ENCODE data around the gene OR2F2.

The OR2F2 gene

GRCh38 chr7:143914938-143915652 lies 19.9 kb upstream of the OR2F2 start:
- no peak for DNase-seq

GRCh38 chr7:143924851-143925250 lies 10.2 kb upstream of the OR2F2 start:
- DNase-seq: no peak

- DNase-seq: no peak
Measured at GRCh38 chr7:143929224-143929920, 5.7 kb upstream of the OR2F2 start.

- DNase-seq: no peak
Measured at GRCh38 chr7:143931739-143932138, 3.3 kb upstream of the OR2F2 start.

GRCh38 chr7:143936087-143937009 lies 1.3 kb downstream of the OR2F2 start:
- no peak for DNase-seq

GRCh38 chr7:143938379-143939243 lies 3.6 kb downstream of the OR2F2 start:
- no peak for DNase-seq

GRCh38 chr7:143945423-143945822 lies 10.4 kb downstream of the OR2F2 start:
- DNase-seq: no peak

GRCh38 chr7:143947111-143947510 lies 12.1 kb downstream of the OR2F2 start:
- DNase-seq: no peak

GRCh38 chr7:143948733-143949132 lies 13.7 kb downstream of the OR2F2 start:
- DNase-seq: no peak

- no peak for DNase-seq
Measured at GRCh38 chr7:143953421-143953820, 18.4 kb downstream of the OR2F2 start.

- no peak for DNase-seq
Measured at GRCh38 chr7:143954135-143954534, 19.1 kb downstream of the OR2F2 start.

GRCh38 chr7:143954544-143954943 lies 19.5 kb downstream of the OR2F2 start, which contains the start of gene OR2F1:
OR2F1 (plus strand) TSS chr7:143954844; CDS start chr7:143959971, 5,127 bp downstream.
- no peak for DNase-seq

GRCh38 chr7:143958781-143959180 lies 23.7 kb downstream of the OR2F2 start:
- DNase-seq: no peak

GRCh38 chr7:143960813-143961610 lies 26.0 kb downstream of the OR2F2 start:
- no peak for DNase-seq

- no peak for DNase-seq
Measured at GRCh38 chr7:143965280-143965679, 30.2 kb downstream of the OR2F2 start.

GRCh38 chr7:143967398-143967797 lies 32.4 kb downstream of the OR2F2 start:
- DNase-seq: no peak

GRCh38 chr7:143973870-143974416 lies 38.9 kb downstream of the OR2F2 start:
- DNase-seq: no peak

GRCh38 chr7:143974459-143974858 lies 39.4 kb downstream of the OR2F2 start:
- DNase-seq: no peak

- DNase-seq: no peak
Measured at GRCh38 chr7:143975617-143976016, 40.6 kb downstream of the OR2F2 start.

- DNase-seq: no peak
Measured at GRCh38 chr7:143978585-143978984, 43.6 kb downstream of the OR2F2 start.

- no peak for DNase-seq
Measured at GRCh38 chr7:143979359-143979758, 44.3 kb downstream of the OR2F2 start.
